ENCODE results near the gene PIH1D1. TPM values are rescaled to one million over a fixed set of nuclear protein-coding genes. Genes with fewer than 3 reads are reported as not detected.
"Not testable (repeated sequence)": the region's sequence is repeated elsewhere in the genome, so short reads cannot be mapped to it uniquely, and the experiment has no call there.

PIH1D1 gene
- total and polyA plus RNA-seq, 4 donors: 56.6 to 96.3 (median 76.5) TPM

- peaks cover 13% of the 10 kb centered on the region for H3K4me1 ChIP-seq (ENCODE audit: control insufficient read depth, insufficient read depth, low read length)
- peaks cover 2% of the 10 kb centered on the region for H3K27me3 ChIP-seq (ENCODE audit: control insufficient read depth, insufficient read depth, low read length)
- peaks cover 42% of the 10 kb centered on the region for H3K36me3 ChIP-seq (ENCODE audit: control insufficient read depth, insufficient read depth, low read length)
- no peak overlapping the region for H3K27ac ChIP-seq (ENCODE audit: low read depth, low read length)
- DNase-seq (ENCODE audit: low read depth in 4 of 6, low spot score in 6 of 6): peak in 1 of 6 donors; percentile 31
- no peak overlapping the region for H3K4me3 ChIP-seq (ENCODE audit: low read depth, low read length)
- no peaks in the 10 kb centered on the region for H3K9me3 ChIP-seq (ENCODE audit: control insufficient read depth, insufficient read depth, low read length)
- WGBS (ENCODE audit: insufficient coverage): 92% methylated on average over 18 of the region's 25 CpGs
Measured at GRCh38 chr19:49469828-49470614, 18.4 kb upstream of the PIH1D1 start.

- peaks cover 54% of the 10 kb centered on the region for H3K36me3 ChIP-seq (ENCODE audit: control insufficient read depth, insufficient read depth, low read length)
- no peak overlapping the region for H3K4me3 ChIP-seq (ENCODE audit: low read depth, low read length)
- peaks cover 6% of the 10 kb centered on the region for H3K4me1 ChIP-seq (ENCODE audit: control insufficient read depth, insufficient read depth, low read length)
- H3K27me3 ChIP-seq (ENCODE audit: control insufficient read depth, insufficient read depth, low read length): no peaks in the 10 kb centered on the region
- WGBS (ENCODE audit: insufficient coverage): 62% methylated on average over 13 of the region's 15 CpGs
- DNase-seq (ENCODE audit: low read depth in 4 of 6, low spot score in 6 of 6): peak in 1 of 6 donors; percentile 50
- H3K9me3 ChIP-seq (ENCODE audit: control insufficient read depth, insufficient read depth, low read length): no peaks in the 10 kb centered on the region
- no peak overlapping the region for H3K27ac ChIP-seq (ENCODE audit: low read depth, low read length)
Measured at GRCh38 chr19:49468746-49469447, 17.3 kb upstream of the PIH1D1 start.

GRCh38 chr19:49468199-49468598, 16.6 kb upstream of the PIH1D1 start:
- no peaks in the 10 kb centered on the region for H3K4me1 ChIP-seq (ENCODE audit: control insufficient read depth, insufficient read depth, low read length)
- H3K27me3 ChIP-seq (ENCODE audit: control insufficient read depth, insufficient read depth, low read length): no peaks in the 10 kb centered on the region
- H3K36me3 ChIP-seq (ENCODE audit: control insufficient read depth, insufficient read depth, low read length): peaks cover 56% of the 10 kb centered on the region
- no peak overlapping the region for H3K4me3 ChIP-seq (ENCODE audit: low read depth, low read length)
- WGBS (ENCODE audit: insufficient coverage): 87% methylated on average over 19 of the region's 19 CpGs
- H3K27ac ChIP-seq (ENCODE audit: low read depth, low read length): no peak overlapping the region
- no peak for DNase-seq (ENCODE audit: low read depth in 4 of 6, low spot score in 6 of 6)
- H3K9me3 ChIP-seq (ENCODE audit: control insufficient read depth, insufficient read depth, low read length): no peaks in the 10 kb centered on the region

GRCh38 chr19:49465371-49465770, 13.8 kb upstream of the PIH1D1 start:
- no peaks in the 10 kb centered on the region for H3K27me3 ChIP-seq (ENCODE audit: control insufficient read depth, insufficient read depth, low read length)
- WGBS (ENCODE audit: insufficient coverage): 91% methylated on average over 2 of the region's 3 CpGs
- no peaks in the 10 kb centered on the region for H3K4me1 ChIP-seq (ENCODE audit: control insufficient read depth, insufficient read depth, low read length)
- H3K36me3 ChIP-seq (ENCODE audit: control insufficient read depth, insufficient read depth, low read length): peaks cover 71% of the 10 kb centered on the region
- no peaks in the 10 kb centered on the region for H3K9me3 ChIP-seq (ENCODE audit: control insufficient read depth, insufficient read depth, low read length)
- H3K27ac ChIP-seq (ENCODE audit: low read depth, low read length): no peak overlapping the region
- H3K4me3 ChIP-seq (ENCODE audit: low read depth, low read length): no peak overlapping the region
- DNase-seq (ENCODE audit: low read depth in 4 of 6, low spot score in 6 of 6): no peak

- Histone ChIP-seq H3K4me1 (ENCODE audit: control insufficient read depth, insufficient read depth, low read length) (no peaks in the 10 kb centered on the region), H3K27ac (ENCODE audit: low read depth, low read length) (no peak overlapping the region), H3K36me3 (ENCODE audit: control insufficient read depth, insufficient read depth, low read length) (peaks cover 75% of the 10 kb centered on the region), H3K9me3 (ENCODE audit: control insufficient read depth, insufficient read depth, low read length) (no peaks in the 10 kb centered on the region), H3K4me3 (ENCODE audit: low read depth, low read length) (no peak overlapping the region), H3K27me3 (ENCODE audit: control insufficient read depth, insufficient read depth, low read length) (no peaks in the 10 kb centered on the region)
- WGBS (ENCODE audit: insufficient coverage): 89% methylated on average over 33 of the region's 39 CpGs
- DNase-seq (ENCODE audit: low read depth in 4 of 6, low spot score in 6 of 6): no peak
Measured at GRCh38 chr19:49463960-49464740, 12.5 kb upstream of the PIH1D1 start.

- Histone ChIP-seq H3K4me1 (ENCODE audit: control insufficient read depth, insufficient read depth, low read length) (no peaks in the 10 kb centered on the region), H3K9me3 (ENCODE audit: control insufficient read depth, insufficient read depth, low read length) (no peaks in the 10 kb centered on the region), H3K27me3 (ENCODE audit: control insufficient read depth, insufficient read depth, low read length) (no peaks in the 10 kb centered on the region), H3K27ac (ENCODE audit: low read depth, low read length) (no peak overlapping the region), H3K36me3 (ENCODE audit: control insufficient read depth, insufficient read depth, low read length) (peaks cover 71% of the 10 kb centered on the region), H3K4me3 (ENCODE audit: low read depth, low read length) (no peak overlapping the region)
- WGBS (ENCODE audit: insufficient coverage): 93% methylated on average over 12 of the region's 12 CpGs
- DNase-seq (ENCODE audit: low read depth in 4 of 6, low spot score in 6 of 6): no peak
Measured at GRCh38 chr19:49462492-49462891, 10.9 kb upstream of the PIH1D1 start.

GRCh38 chr19:49461656-49462055, 10.0 kb upstream of the PIH1D1 start:
- no peak for DNase-seq (ENCODE audit: low read depth in 4 of 6, low spot score in 6 of 6)
- no peaks in the 10 kb centered on the region for H3K27me3 ChIP-seq (ENCODE audit: control insufficient read depth, insufficient read depth, low read length)
- H3K36me3 ChIP-seq (ENCODE audit: control insufficient read depth, insufficient read depth, low read length): peaks cover 65% of the 10 kb centered on the region
- no peak overlapping the region for H3K27ac ChIP-seq (ENCODE audit: low read depth, low read length)
- WGBS (ENCODE audit: insufficient coverage): 98% methylated on average over 29 of the region's 37 CpGs
- no peak overlapping the region for H3K4me3 ChIP-seq (ENCODE audit: low read depth, low read length)
- H3K9me3 ChIP-seq (ENCODE audit: control insufficient read depth, insufficient read depth, low read length): no peaks in the 10 kb centered on the region
- no peaks in the 10 kb centered on the region for H3K4me1 ChIP-seq (ENCODE audit: control insufficient read depth, insufficient read depth, low read length)

GRCh38 chr19:49461130-49461529, 9.5 kb upstream of the PIH1D1 start:
- no CpG with 5 or more reads among the region's 1 CpG for WGBS (ENCODE audit: insufficient coverage)
- not testable (repeated sequence) for H3K27ac ChIP-seq (ENCODE audit: low read depth, low read length); H3K4me1 ChIP-seq (ENCODE audit: control insufficient read depth, insufficient read depth, low read length); H3K4me3 ChIP-seq (ENCODE audit: low read depth, low read length); H3K27me3 ChIP-seq (ENCODE audit: control insufficient read depth, insufficient read depth, low read length); H3K9me3 ChIP-seq (ENCODE audit: control insufficient read depth, insufficient read depth, low read length); DNase-seq (ENCODE audit: low read depth in 4 of 6, low spot score in 6 of 6)
- peaks cover 60% of the 10 kb centered on the region for H3K36me3 ChIP-seq (ENCODE audit: control insufficient read depth, insufficient read depth, low read length)

- no peak for DNase-seq (ENCODE audit: low read depth in 4 of 6, low spot score in 6 of 6)
- WGBS (ENCODE audit: insufficient coverage): 96% methylated on average over 10 of the region's 12 CpGs
- Histone ChIP-seq H3K27ac (ENCODE audit: low read depth, low read length) (no peak overlapping the region), H3K4me3 (ENCODE audit: low read depth, low read length) (no peak overlapping the region), H3K36me3 (ENCODE audit: control insufficient read depth, insufficient read depth, low read length) (peaks cover 43% of the 10 kb centered on the region), H3K27me3 (ENCODE audit: control insufficient read depth, insufficient read depth, low read length) (no peaks in the 10 kb centered on the region), H3K4me1 (ENCODE audit: control insufficient read depth, insufficient read depth, low read length) (peaks cover 2% of the 10 kb centered on the region), H3K9me3 (ENCODE audit: control insufficient read depth, insufficient read depth, low read length) (no peaks in the 10 kb centered on the region)
Measured at GRCh38 chr19:49459388-49459787, 7.8 kb upstream of the PIH1D1 start.
